GM23248 (cell line): Measurements from ENCODE around the gene KCNK17.

Experiments
- EZH2 ChIP-seq: fragments of 200-600 bp; sonication (generic); IDR thresholded peaks from 2 replicates; pipeline ENCODE4 v1.6.1; 2018; ENCODE audit warnings: antibody characterized with exemption, mild to moderate bottlenecking; ENCODE audit not compliant: insufficient read depth, poor library complexity, severe bottlenecking
- EZH2phosphoT487 ChIP-seq: fragments of 200-600 bp; sonication (generic); IDR thresholded peaks from 2 replicates; pipeline ENCODE4 v1.6.1; 2018; ENCODE audit warnings: antibody characterized with exemption, moderate library complexity, mild to moderate bottlenecking, low read depth; ENCODE audit not compliant: insufficient read depth

GRCh38 chr6:39301606-39302005, 12.6 kb downstream of the KCNK17 start:
- TF ChIP-seq EZH2 (no peak), EZH2phosphoT487 (no peak)
